GM19397 (cell line): ENCODE results near the gene SH3BP5L.

Source experiments
- ATAC-seq: cut with Tn5 transposase; IDR thresholded peaks from one replicate; pipeline ENCODE4 v1.9.1; 2021; ENCODE audit warnings: mild to moderate bottlenecking, moderate library complexity; ENCODE audit not compliant: unreplicated experiment

The SH3BP5L gene

DNA sequence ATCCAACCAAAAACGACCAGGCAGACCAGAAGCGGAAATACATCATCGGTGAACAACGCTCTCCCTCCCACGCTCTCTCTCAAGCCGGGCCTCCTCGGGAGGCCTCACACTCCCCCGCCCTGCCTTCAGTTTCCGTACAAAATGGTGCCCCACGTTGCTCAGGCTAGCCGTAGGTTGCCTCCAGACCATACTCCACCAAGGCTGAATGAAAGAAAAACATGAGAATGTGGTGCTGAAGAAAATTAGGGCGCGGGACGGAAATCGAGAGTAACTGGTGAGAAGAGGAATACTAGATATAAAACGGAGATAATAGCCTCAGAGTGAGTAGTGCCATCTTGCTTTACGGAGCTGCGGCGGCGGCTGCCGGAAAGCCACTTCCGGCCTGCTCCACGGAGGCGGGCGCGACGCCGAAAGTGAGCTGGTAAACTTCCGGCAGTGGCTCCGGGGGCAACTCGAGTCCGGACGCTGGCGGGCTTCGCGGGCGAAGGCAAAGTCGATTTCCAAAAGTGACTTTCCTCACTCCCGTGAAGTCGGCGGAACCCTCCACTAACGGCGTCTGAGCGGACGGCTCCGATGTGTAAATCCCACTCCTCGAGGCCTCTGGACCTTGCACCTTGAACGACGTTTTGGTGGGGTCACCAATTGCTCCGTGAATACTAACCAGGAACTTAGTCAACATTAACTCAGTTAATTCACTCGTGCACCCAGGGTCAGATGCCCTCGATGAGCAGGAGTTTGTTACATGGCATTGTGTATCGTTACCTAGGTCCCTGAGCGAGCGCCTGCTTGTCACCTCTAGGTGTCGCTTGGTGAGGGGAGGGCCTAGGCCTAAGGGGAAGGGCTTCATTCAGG lies at the start of gene SH3BP5L:
TSS of gene SH3BP5L (minus strand) at position 7 of the 852 bp plus-strand sequence. CDS start 980 bp downstream, outside the sequence.
- peak; percentile 93 for ATAC-seq

DNA sequence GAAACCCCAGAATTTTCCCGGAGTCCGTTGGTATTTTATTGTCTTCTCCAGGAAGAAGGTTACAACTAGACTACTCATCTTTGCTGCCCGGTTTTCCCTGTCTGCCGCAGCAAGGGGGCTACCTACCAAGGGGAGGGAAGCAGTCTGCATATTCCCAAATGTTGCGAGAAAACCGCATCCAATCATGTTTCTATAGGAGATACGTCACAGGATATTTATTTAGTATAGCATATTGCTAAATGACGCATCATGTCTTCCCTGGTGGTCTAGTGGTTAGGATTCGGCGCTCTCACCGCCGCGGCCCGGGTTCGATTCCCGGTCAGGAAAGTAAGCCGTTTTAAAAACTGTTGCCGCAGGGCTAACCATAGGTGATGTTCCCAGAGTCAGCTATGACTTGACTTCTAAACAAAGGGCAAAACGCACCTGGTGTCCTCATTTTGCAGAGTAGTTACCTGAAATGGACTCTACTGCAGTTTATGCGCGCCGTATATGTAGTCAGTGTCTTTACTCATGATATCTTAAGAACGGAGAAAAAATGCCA lies 48.3 kb upstream of the SH3BP5L start:
- peak; percentile 56 for ATAC-seq

DNA sequence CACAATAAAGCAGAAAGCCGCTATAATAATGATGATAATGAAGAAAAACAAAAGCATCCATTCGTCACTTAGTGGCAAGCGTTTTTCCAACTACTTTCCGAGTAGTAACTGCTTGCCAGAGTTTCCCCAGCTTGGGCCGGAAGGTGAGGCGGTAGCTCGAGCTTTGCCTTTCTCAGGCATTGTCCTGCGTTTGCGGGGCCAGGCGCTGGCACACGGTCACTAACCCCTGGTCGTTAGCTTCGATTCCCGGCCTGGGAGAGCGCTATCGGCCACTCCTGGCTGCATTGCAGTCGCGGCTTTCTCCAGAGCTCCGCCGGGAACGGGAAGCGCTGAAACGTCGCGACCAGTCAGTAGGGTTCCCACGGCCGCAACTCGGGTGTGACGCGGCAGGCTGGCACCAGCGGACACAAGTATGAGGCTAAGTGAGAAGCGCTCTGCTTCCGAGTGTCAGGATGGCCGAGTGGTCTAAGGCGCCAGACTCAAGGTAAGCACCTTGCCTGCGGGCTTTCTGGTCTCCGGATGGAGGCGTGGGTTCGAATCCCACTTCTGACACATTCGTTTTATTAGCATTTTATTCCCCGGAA lies 47.8 kb upstream of the SH3BP5L start:
- peak; percentile 82 for ATAC-seq

- peak; percentile 39 for ATAC-seq
Observed at GRCh38 chr1:248872752-248873408, 47.2 kb upstream of the SH3BP5L start.

DNA sequence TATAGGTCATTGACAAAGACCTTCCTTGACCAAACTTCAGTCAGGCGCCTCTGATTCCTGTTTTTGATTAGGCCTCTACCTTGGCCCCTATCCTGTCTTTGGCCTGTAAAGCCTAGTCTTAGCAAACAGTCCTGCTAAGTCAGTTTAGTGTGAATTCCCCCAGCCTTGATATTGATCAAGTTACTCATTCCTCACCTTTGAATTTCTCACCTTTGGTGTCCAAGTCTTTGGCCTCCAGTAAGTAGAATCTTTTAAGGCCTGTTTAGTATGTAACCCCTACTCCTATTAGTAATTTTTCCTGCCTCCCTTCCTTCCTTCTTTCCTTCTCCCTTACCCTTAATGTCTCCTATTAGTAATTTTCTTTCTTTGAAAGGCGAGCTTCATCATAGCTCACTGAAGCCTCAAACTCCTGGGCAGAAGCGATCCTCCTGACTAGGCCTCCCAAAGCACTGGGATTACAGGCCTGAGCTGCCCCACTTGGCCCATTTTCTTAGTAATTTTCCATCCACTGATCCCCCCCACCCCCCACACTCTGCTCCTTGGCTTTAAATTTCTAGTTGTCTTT lies 46.2 kb upstream of the SH3BP5L start:
- ATAC-seq, result no peak

DNA sequence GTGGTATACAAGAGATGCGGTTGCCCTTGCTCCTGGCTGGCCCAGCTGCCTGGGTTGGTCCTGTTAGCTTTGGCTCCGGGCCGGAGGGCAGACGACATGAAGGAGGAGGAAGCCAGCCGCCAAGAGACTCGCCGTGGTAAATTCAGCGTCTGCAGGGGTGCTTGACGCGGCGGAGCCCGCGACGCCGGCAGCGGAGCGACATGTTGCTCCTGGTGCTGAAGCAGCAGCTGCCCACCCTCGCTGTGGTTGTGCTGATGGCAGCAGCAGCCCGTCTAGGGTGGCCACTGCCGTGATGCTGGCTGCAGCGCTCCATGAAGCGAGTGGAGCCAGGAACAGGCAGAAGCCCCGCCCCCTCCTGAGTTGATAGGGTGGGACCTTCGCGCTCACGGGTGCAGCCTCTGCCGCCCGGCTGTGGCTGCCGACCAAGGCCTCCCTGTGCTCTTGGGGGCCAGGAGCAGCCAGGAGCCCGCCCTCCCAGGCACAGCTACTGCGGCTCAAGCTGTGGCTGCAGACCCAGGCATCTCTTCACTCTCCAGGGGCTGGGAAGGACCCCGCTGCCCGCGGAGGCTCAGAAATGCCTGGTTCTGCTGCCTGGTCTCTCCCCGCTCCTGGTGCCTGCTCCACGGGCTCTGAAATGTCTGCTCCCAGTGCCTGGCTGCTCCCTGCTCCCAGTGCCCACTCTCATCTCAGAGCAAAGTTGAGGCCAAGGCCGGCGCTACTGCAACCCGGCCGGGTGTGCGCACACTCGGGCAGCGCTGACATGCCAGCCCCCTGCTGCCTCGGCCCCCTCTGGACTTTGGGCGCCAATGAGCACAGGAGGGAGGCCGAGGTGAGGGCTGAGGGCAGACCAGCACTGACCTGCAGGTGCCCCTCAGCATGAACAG lies 37.5 kb upstream of the SH3BP5L start:
- ATAC-seq, result peak; percentile 61

DNA sequence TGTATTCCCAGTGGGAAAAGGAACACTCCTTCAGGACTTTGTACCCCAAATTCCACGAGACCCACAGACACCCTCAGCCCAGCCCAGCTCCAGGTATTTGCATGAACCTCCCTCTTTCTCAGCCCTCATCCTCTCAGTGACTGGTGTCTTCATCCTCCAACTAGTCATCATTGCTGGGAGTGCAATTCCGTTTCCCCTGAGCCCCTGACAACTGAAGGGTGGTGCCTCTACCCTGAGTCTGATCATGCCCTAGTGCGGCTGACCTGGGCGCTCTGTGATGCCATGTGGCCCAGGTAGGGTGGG lies 36.9 kb upstream of the SH3BP5L start:
- peak; percentile 3 for ATAC-seq

DNA sequence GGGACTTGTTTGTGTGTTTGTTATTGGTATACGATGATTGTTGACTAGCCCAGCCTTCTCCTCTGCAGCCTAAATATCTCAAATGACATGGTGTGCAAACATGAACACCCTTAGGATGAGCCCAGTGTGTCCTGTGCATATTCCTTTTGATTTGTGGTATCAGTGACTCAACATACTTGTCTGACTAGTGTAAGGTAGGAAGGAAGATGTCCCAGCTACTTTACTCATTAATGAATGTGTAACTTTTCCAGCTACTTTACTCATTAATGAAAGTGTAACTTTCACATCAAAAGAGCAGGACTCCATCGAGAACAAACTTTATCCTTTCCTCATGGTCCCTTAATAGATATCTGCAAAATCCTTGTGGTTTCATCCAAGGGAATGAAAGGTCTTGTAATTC lies 35.9 kb upstream of the SH3BP5L start:
- ATAC-seq, result no peak

GRCh38 chr1:248860007-248860406 lies 34.3 kb upstream of the SH3BP5L start:
- ATAC-seq, result no peak

GRCh38 chr1:248858891-248859889 lies 33.5 kb upstream of the SH3BP5L start, which contains the start of gene ZNF692:
ZNF692 (minus strand) TSS chr1:248859085; CDS start chr1:248858309, 776 bp downstream.
- peak; percentile 84 for ATAC-seq

DNA sequence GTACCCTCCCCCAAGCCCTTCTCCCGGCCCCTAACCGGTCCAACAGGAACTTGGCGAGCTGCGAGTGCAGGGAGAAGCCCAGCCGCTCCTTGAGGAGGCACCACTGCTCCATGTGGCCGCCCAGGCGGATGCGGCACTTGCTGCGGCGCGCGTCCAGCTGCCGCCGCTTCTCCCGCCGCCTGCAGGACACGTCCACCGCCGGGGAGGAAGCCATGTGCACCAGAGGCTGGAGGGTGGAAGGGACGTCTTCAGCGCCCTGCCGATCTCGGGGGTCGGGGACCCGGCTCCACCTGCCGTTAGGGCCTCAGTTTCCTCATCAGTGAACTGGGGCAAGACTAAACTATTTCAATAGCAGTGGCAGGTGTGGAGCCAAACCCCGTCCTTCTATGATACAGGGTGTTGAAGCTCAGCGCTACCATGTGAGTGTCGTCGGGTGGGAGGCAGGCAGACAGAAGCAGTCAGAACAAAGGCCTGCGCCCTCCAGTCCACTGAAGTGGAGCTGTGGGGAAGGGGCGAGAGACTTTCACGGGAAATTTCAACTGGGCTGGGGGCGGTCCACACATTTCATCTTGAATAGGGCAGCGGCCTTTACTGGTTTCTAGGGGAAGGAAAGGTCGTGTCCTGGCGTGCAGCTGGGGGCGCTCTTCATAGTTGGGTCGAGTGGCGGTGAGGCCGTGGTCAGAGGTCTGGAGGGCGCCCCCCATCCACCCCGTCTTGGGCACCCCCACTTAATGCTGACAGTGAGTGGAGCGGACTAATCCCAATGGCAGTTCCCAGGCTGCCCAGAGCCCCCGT lies 32.6 kb upstream of the SH3BP5L start:
- peak; percentile 28 for ATAC-seq

DNA sequence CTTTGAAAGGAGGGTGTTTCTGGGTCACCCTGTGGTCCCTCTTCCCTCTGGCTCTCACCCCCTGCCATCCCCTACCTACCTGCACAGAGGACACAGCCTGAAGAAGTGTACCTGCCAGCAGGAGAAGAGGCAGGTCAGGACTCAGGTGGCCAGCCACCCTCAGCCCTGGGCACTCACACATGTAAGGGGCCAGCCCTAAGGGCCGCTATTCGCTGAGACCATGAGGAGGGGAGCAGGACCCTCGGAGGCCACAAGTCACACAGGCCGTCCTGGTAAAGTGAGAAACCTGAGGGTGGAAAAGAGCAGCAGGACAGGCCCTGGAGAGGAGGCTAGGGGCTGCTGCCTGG lies 32.0 kb upstream of the SH3BP5L start:
- no peak for ATAC-seq

DNA sequence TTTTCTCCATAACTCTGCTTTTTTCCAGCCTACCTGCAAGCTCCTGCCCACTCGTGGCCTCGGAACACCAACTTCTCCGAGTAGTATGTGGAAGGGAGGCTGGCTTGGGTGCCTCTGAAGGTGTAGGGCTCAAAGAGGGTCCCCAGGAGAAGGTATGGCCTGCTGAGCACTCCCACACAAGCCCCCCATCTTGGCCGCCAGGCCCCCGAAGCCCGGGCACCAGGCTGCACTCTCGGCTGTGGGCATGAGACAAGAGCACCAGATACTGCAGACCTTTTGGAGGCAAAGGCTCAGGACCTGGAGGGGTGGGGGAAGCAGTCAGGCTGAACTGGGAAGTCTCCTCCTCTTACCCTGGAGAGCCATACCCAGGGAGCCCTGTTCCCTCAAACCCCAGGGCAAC lies 31.5 kb upstream of the SH3BP5L start:
- no peak for ATAC-seq

GRCh38 chr1:248856176-248856575 lies 30.5 kb upstream of the SH3BP5L start:
- no peak for ATAC-seq

DNA sequence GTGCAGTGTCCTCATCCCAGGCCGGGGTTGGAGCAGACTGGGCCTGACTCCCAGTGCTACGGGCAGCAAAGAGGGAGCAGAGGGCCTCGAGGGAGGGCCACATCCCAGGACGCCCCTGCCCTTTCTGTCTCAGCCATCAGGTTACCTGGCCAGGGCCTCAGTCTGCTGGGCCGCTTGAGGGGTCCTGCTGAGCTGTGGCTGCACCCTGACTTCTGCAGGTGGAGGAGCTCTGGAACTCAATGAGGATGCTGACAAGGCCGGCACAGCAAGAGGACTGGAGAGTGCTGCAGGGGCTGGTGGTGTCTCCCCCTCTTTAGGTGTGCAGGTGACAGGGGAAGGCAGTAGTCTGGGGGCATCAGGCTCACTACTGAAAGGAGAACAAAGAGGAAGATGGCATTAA lies 29.9 kb upstream of the SH3BP5L start:
- no peak for ATAC-seq

GRCh38 chr1:248853663-248854375 lies 28.1 kb upstream of the SH3BP5L start:
- ATAC-seq, result no peak

DNA sequence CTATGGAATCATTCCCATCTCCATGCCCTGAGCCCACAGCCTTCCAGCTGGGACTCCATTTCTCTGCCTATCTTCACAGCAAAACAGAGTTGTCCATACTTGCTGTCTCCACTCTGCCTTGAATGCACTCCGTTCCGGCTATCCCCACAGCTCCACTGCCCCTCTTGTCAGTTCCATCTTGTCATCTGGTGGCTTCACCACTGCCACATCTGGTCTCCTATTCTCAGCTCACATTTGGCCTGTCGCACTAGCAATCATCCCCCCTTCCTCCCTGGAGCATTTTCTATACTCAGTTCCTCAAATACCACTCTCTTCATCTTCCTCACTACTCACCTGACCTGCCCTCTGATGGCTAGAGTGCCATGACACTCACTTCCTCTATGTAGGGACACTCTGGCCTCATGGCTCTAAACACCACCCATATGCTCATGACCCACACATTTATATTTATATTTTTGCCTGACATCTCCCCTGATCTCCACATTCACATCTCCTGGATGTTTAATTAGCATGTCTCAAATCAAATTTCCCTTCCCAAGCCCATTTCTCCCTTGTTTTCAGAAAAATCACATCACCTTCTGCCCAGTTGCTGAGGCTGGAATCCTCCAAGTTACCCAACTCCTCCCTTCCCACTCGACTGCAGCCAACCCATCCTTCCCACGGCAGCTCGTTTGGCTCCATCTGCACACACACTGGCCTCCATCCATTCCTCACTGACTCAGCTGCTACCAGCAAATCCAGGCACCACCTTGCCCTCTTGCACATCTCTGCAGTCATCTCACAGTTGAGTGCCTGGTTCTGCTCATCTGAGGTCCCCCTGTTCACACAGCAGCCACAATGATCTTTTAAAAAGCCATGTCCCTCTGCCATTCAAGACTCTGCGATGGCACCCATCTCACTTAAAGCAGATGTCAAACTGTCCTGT lies 27.0 kb upstream of the SH3BP5L start:
- no peak for ATAC-seq
